HG03108 (cell line): ENCODE data around the gene ANOS1.
"Not testable (repeated sequence)": the region's sequence is repeated elsewhere in the genome, so short reads cannot be mapped to it uniquely, and the experiment has no call there.

Experiments
- ATAC-seq: cut with Tn5 transposase; IDR thresholded peaks from one replicate; pipeline ENCODE4 v1.9.1; 2021; ENCODE audit warnings: moderate library complexity; ENCODE audit not compliant: unreplicated experiment

The ANOS1 gene

GRCh38 chrX:8632924-8633323 lies 99.0 kb downstream of the ANOS1 start:
- ATAC-seq: no peak

- no peak for ATAC-seq
These were observed 102.1 kb downstream of the ANOS1 start for GRCh38 chrX:8629871-8630270.

GRCh38 chrX:8627796-8628195 lies 104.1 kb downstream of the ANOS1 start:
- ATAC-seq: no peak

GRCh38 chrX:8607326-8607725 lies 124.6 kb downstream of the ANOS1 start:
- no peak for ATAC-seq

GRCh38 chrX:8604131-8604530 lies 127.8 kb downstream of the ANOS1 start:
- ATAC-seq: no peak

GRCh38 chrX:8591501-8591900 lies 140.4 kb downstream of the ANOS1 start:
- ATAC-seq: no peak

GRCh38 chrX:8586953-8587352 lies 145.0 kb downstream of the ANOS1 start:
- no peak for ATAC-seq

GRCh38 chrX:8579602-8580001 lies 152.3 kb downstream of the ANOS1 start:
- ATAC-seq: no peak

- no peak for ATAC-seq
These were observed 155.1 kb downstream of the ANOS1 start for GRCh38 chrX:8576821-8577220.

GRCh38 chrX:8565729-8566128 lies 166.2 kb downstream of the ANOS1 start:
- no peak for ATAC-seq

GRCh38 chrX:8548446-8548845 lies 183.5 kb downstream of the ANOS1 start:
- ATAC-seq: no peak

GRCh38 chrX:8546715-8547114 lies 185.2 kb downstream of the ANOS1 start:
- ATAC-seq: no peak

GRCh38 chrX:8520791-8521190 lies 211.1 kb downstream of the ANOS1 start:
- ATAC-seq: no peak

- ATAC-seq: no peak
These were observed 211.8 kb downstream of the ANOS1 start for GRCh38 chrX:8520178-8520577.

- no peak for ATAC-seq
These were observed 227.5 kb downstream of the ANOS1 start for GRCh38 chrX:8504451-8504850.

- not testable (repeated sequence) for ATAC-seq
These were observed 229.8 kb downstream of the ANOS1 start for GRCh38 chrX:8502101-8502500.

- ATAC-seq: no peak
These were observed 231.7 kb downstream of the ANOS1 start for GRCh38 chrX:8500203-8500602.

GRCh38 chrX:8495036-8495435 lies 236.9 kb downstream of the ANOS1 start:
- not testable (repeated sequence) for ATAC-seq

GRCh38 chrX:8484360-8484949 lies 247.5 kb downstream of the ANOS1 start:
- no peak for ATAC-seq
